Tibial artery (tissue), 4 donors: ENCODE measurements around the gene CCNJ.
"Not testable (repeated sequence)": the region's sequence is repeated elsewhere in the genome, so short reads cannot be mapped to it uniquely, and the experiment has no call there.

ENCODE experiments used
- DNase-seq, 2 donors: peaks; one replicate each; pipeline ENCODE4 v3.0.0-alpha.2; 2019
- H3K27ac ChIP-seq, 2 donors: fragments of 200-600 bp; sonication (generic) in 1 of 2; 1 replicate in 1 of 2; 2 replicates in 1 of 2; pipeline ENCODE4 v1.5.1; 2018 to 2019; ENCODE audit warnings: mild to moderate bottlenecking in 1 of 2
- H3K27me3 ChIP-seq, 2 donors: fragments of 200-600 bp; sonication (generic) in 1 of 2; one replicate each; pipeline versions ENCODE4 v1.5.1 to v1.6.0; 2016 to 2019
- H3K36me3 ChIP-seq, 3 donors: fragments of 200-600 bp; sonication (generic) in 2 of 3; one replicate each; pipeline ENCODE4 v1.5.1; 2016 to 2019; ENCODE audit warnings: mild to moderate bottlenecking in 2 of 3
- H3K4me1 ChIP-seq, 4 donors: fragments of 200-600 bp; sonication (generic) in 2 of 4; 1 replicate in 3 of 4; 2 replicates in 1 of 4; pipeline ENCODE4 v1.5.1; 2016 to 2019
- H3K4me3 ChIP-seq, 2 donors: fragments of 200-600 bp; sonication (generic) in 1 of 2; 1 replicate in 1 of 2; 2 replicates in 1 of 2; pipeline ENCODE4 v1.5.1; 2018 to 2019; ENCODE audit warnings: mild to moderate bottlenecking in 2 of 2
- H3K9me3 ChIP-seq, 3 donors: fragments of 200-600 bp; sonication (generic) in 1 of 3; one replicate each; pipeline ENCODE4 v1.5.1; 2016 to 2019
- CTCF ChIP-seq, 2 experiments: fragments of 200-600 bp in 1 of 2; fragments of 450-650 bp in 1 of 2; IDR thresholded peaks; one replicate each; pipeline ENCODE4 v1.5.1; 2017 to 2019; ENCODE audit warnings: antibody characterized with exemption in 2 of 2, mild to moderate bottlenecking in 1 of 2, moderate library complexity in 1 of 2
- intact Hi-C: fragments of 100-400 bp; cut with DNase I; formaldehyde crosslinking; loops from one replicate; pipeline ENCODE4 v1.15.0; 2023; ENCODE audit warnings: low total_unique reads

The CCNJ gene

DNA sequence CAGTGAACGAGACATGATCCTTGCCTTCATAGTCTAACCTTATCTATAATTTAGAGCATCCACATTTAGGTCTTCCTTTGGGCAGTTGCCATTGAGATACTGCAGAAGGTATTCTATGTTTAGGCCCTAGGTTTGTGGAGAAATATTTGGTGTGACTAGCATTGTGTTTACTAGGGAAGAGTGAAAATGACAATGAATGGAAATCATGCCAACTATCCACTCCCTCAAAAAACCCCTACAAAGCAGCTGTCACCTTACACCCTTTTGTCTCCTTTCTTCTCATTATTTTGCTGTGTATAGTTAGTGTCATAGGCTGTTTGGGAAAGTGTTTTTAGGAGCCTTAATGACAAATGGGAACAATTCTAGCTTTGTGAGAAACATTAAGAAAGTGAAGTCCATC lies 3.2 kb downstream of the CCNJ start:
- no peak for TF ChIP-seq CTCF (IDR thresholded peaks at IDR 0.05)
- no peak overlapping the region for H3K27ac ChIP-seq
- H3K36me3 ChIP-seq = peaks cover 0 to 6% (median 4%) of the 10 kb centered on the region in 3 donors
- no peaks in the 10 kb centered on the region for H3K9me3 ChIP-seq
- H3K4me3 ChIP-seq = no peak overlapping the region
- H3K4me1 ChIP-seq = peaks cover 0 to 16% (median 7%) of the 10 kb centered on the region in 4 donors
- intact Hi-C loops = no loop called here
- H3K27me3 ChIP-seq = no peaks in the 10 kb centered on the region
- DNase-seq = no peak

DNA sequence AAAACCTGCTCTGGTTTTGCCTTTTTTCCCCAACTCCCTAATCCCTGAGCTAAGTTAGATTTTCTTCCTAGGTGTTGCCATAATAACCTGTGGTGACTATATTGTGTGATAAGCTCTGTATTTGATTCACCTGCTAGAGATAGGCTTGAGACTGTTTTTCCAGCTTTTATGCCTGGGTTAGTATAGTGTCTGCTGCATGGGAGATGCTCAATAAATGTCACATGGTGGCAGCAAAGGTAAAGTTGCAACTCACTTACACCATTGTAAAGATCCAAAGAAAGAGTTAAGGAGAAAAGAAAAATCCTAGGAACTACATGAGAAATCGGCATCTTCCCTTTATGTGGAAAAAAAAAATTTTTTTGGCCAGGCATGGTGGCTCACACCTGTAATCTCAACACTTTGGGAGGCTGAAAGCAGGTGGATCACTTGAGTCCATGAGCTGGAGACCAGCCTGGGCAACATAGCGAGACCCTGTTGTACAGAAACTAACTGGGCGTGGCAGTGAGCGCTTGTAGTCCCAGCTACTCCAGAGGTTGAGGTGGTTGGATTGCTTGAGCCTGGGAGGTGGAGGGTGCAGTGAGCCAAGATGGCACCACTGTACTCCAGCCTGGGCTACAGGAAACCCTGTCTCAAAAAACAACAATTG lies 3.7 kb downstream of the CCNJ start:
- H3K4me3 ChIP-seq = no peak overlapping the region
- H3K27me3 ChIP-seq = no peaks in the 10 kb centered on the region
- peaks cover 0 to 6% (median 4%) of the 10 kb centered on the region in 3 donors for H3K36me3 ChIP-seq
- intact Hi-C loops = no loop called here
- no peak overlapping the region for H3K27ac ChIP-seq
- no peaks in the 10 kb centered on the region for H3K9me3 ChIP-seq
- peaks cover 0 to 16% (median 7%) of the 10 kb centered on the region in 4 donors for H3K4me1 ChIP-seq
- no peak for DNase-seq
- no peak for TF ChIP-seq CTCF (IDR thresholded peaks at IDR 0.05)

GRCh38 chr10:96047925-96048324 lies 4.5 kb downstream of the CCNJ start:
- peaks cover 0 to 12% (median 6%) of the 10 kb centered on the region in 4 donors for H3K4me1 ChIP-seq
- H3K4me3 ChIP-seq, DNase-seq, H3K36me3 ChIP-seq, H3K9me3 ChIP-seq, H3K27ac ChIP-seq, H3K27me3 ChIP-seq, intact Hi-C loops: not testable (repeated sequence)

GRCh38 chr10:96049340-96049739 lies 6.0 kb downstream of the CCNJ start:
- Histone ChIP-seq H3K4me3 (no peak overlapping the region), H3K27ac (no peak overlapping the region), H3K36me3 (peaks cover 0 to 6% (median 4%) of the 10 kb centered on the region in 3 donors), H3K4me1 (peaks cover 0 to 8% (median 4%) of the 10 kb centered on the region in 4 donors), H3K27me3 (no peaks in the 10 kb centered on the region), H3K9me3 (no peaks in the 10 kb centered on the region)
- DNase-seq = no peak
- intact Hi-C loops = no loop called here
- TF ChIP-seq CTCF (IDR thresholded peaks at IDR 0.05) = no peak

GRCh38 chr10:96053985-96054384 lies 10.6 kb downstream of the CCNJ start:
- Histone ChIP-seq H3K4me3 (no peak overlapping the region), H3K9me3 (no peaks in the 10 kb centered on the region), H3K27ac (no peak overlapping the region), H3K27me3 (no peaks in the 10 kb centered on the region), H3K4me1 (no peaks in the 10 kb centered on the region), H3K36me3 (peaks cover 19 to 27% (median 24%) of the 10 kb centered on the region in 3 donors)
- intact Hi-C loops = no loop called here
- TF ChIP-seq CTCF (IDR thresholded peaks at IDR 0.05) = no peak
- DNase-seq = no peak

DNA sequence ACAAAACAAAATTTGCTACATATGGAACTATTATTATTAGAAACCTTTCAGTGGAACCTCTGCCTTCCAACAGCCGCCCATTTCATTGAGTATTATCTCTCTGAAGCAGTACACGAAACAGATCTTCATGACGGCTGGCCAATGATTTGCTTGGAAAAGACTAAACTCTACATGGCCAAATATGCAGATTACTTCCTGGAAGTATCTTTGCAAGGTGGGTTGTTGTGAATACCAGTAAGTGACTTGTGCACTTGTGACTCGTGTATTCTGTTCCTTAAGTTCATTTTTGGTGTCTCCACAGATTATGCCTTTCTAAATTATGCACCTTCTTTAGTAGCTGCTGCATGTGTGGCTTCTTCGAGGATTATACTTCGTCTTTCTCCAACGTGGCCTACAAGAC lies 13.4 kb downstream of the CCNJ start:
- Histone ChIP-seq H3K27me3 (no peaks in the 10 kb centered on the region), H3K4me3 (no peak overlapping the region), H3K36me3 (peaks cover 28 to 36% (median 30%) of the 10 kb centered on the region in 3 donors), H3K27ac (no peak overlapping the region), H3K9me3 (no peaks in the 10 kb centered on the region), H3K4me1 (no peaks in the 10 kb centered on the region)
- intact Hi-C loops = no loop called here
- TF ChIP-seq CTCF (IDR thresholded peaks at IDR 0.05) = no peak
- no peak for DNase-seq
